K562 (cell line): Measurements from ENCODE around the gene AIFM3. TPM values are rescaled to one million over a fixed set of nuclear protein-coding genes. Genes with fewer than 3 reads are reported as not detected.
A peak's percentile ranks its signal among the peaks of the same experiment; 100 is the strongest.

Experiments
- ADNP ChIP-seq: fragments of 200-800 bp; sonication (Bioruptor generic); IDR thresholded peaks from 2 replicates; pipeline ENCODE4 v1.6.1; 2016; ENCODE audit warnings: missing genetic modification characterization, missing compliant biosample characterization
- CBX3 ChIP-seq, 2 experiments: IDR thresholded peaks; 1 replicate in 1 of 2; 2 replicates in 1 of 2; pipeline ENCODE4 v1.6.1; 2012; ENCODE audit warnings: inconsistent platforms in 2 of 2, low read length in 2 of 2, borderline replicate concordance in 1 of 2, control low read depth in 1 of 2
- CEBPB ChIP-seq: fragments of 450-650 bp; IDR thresholded peaks from 2 replicates; pipeline ENCODE4 v1.6.1; 2016; ENCODE audit warnings: missing genetic modification characterization, missing compliant biosample characterization
- COPS2 ChIP-seq: fragments of 450-650 bp; conservative IDR thresholded peaks from 2 replicates; pipeline ENCODE4 v1.6.1; 2016; ENCODE audit warnings: mild to moderate bottlenecking, moderate library complexity
- CTCF ChIP-seq, 3 experiments: IDR thresholded peaks in 2 of 3; conservative IDR thresholded peaks in 1 of 3; 2 replicates each; pipeline ENCODE4 v1.5.1; 2011 to 2012; ENCODE audit warnings: low read length in 3 of 3, mild to moderate bottlenecking in 3 of 3, control low read depth in 2 of 3, improper control_type of control experiment in 1 of 3, inconsistent platforms in 1 of 3, low read depth in 1 of 3, mixed read lengths in 1 of 3, moderate library complexity in 1 of 3; ENCODE audit not compliant: insufficient read depth in 2 of 3
- DNMT1 ChIP-seq: fragments of 450-650 bp; IDR thresholded peaks from 2 replicates; pipeline ENCODE4 v1.6.1; 2016; ENCODE audit warnings: antibody characterized with exemption, mild to moderate bottlenecking
- GMEB1 ChIP-seq: fragments of 250-450 bp; sonication (Bioruptor Pico); IDR thresholded peaks from 2 replicates; pipeline ENCODE4 v1.4.0; 2020; ENCODE audit warnings: mild to moderate bottlenecking
- HDAC6 ChIP-seq: IDR thresholded peaks from 2 replicates; pipeline ENCODE4 v1.6.1; 2012; ENCODE audit warnings: low read depth, mild to moderate bottlenecking, control low read depth, inconsistent platforms, low read length, moderate library complexity
- HIVEP1 ChIP-seq: fragments of 250-450 bp; sonication (Bioruptor Pico); IDR thresholded peaks from 2 replicates; pipeline ENCODE4 v1.4.0; 2020; ENCODE audit warnings: mild to moderate bottlenecking
- PCBP2 ChIP-seq: fragments of 200-400 bp; formaldehyde crosslinking; IDR thresholded peaks from 2 replicates; pipeline ENCODE4 v1.6.1; 2018; ENCODE audit warnings: low read length, low read depth, mild to moderate bottlenecking, moderate library complexity; ENCODE audit not compliant: poor library complexity, severe bottlenecking
- POLR2AphosphoS2 ChIP-seq: IDR thresholded peaks from 2 replicates; pipeline ENCODE4 v1.6.1; 2012; ENCODE audit warnings: low read length, improper control_type of control experiment
- RBM14 ChIP-seq: fragments of 200-400 bp; formaldehyde crosslinking; IDR thresholded peaks from 2 replicates; pipeline ENCODE4 v1.6.1; 2018; ENCODE audit warnings: low read depth, mild to moderate bottlenecking, low read length, moderate library complexity, borderline replicate concordance; ENCODE audit not compliant: insufficient read depth
- SMAD3 ChIP-seq: fragments of 450-650 bp; formaldehyde crosslinking; conservative IDR thresholded peaks from 2 replicates; pipeline ENCODE4 v1.4.0; 2020; ENCODE audit warnings: mild to moderate bottlenecking
- ZNF584 ChIP-seq: fragments of 200-800 bp; sonication (Bioruptor generic); IDR thresholded peaks from 2 replicates; pipeline ENCODE4 v1.6.1; 2016; ENCODE audit warnings: low read depth, mild to moderate bottlenecking, missing genetic modification characterization, missing compliant biosample characterization
- ZSCAN32 ChIP-seq: fragments of 450-650 bp; formaldehyde crosslinking; IDR thresholded peaks from 2 replicates; pipeline ENCODE4 v1.4.0; 2020; ENCODE audit warnings: mild to moderate bottlenecking, moderate library complexity
- polyA plus RNA-seq, 8 experiments: library from polyadenylated mRNA; depleted of rRNA in 4 of 8; stranded (reverse) in 5 of 8; unstranded in 3 of 8; fragments of >200 nt; fragmentation: Nextera tagmentation in 2 of 8; fragmentation: Illumina TruSeq in 1 of 8; extraction: Ambion mirVana in 2 of 8; extraction: Trizol in 1 of 8; gene quantifications; 2 replicates each; pipeline versions ENCODE4 v1.2.1 to v1.2.3, GENCODE V29; 2011 to 2014; ENCODE audit warnings: inconsistent platforms in 1 of 8, missing spikeins in 1 of 8
- total RNA-seq, 7 experiments: library from RNA; depleted of rRNA in 6 of 7; stranded (reverse); fragments of >200 nt in 6 of 7; fragmentation: Illumina TruSeq in 2 of 7; extraction: Trizol in 2 of 7; gene quantifications; 2 replicates each; pipeline versions ENCODE4 v1.2.1 to v1.2.3, GENCODE V29; 2011 to 2021; ENCODE audit warnings: low replicate concordance in 1 of 7
- TF ChIP-seq, protein P1 (sequence below): sonication (generic); formaldehyde crosslinking; IDR thresholded peaks from 2 replicates; pipeline ENCODE4 v1.8.0; 2022; ENCODE audit warnings: missing genetic modification reagents, mild to moderate bottlenecking, borderline replicate concordance
- TF ChIP-seq, protein P2 (sequence below): fragments of 250-450 bp; sonication (Bioruptor Pico); IDR thresholded peaks from 2 replicates; pipeline ENCODE4 v1.8.0; 2022; ENCODE audit warnings: moderate library complexity, mild to moderate bottlenecking, inconsistent platforms
- TF ChIP-seq, protein P3 (sequence below): sonication (generic); formaldehyde crosslinking; IDR thresholded peaks from 2 replicates; pipeline ENCODE4 v1.5.0; 2020; ENCODE audit warnings: missing genetic modification reagents

The AIFM3 gene
- total and polyA plus RNA-seq, 9 of the 15 experiments (the other 6 are each of a cell fraction or from before 2014, with no cell fraction given) = 0.03 to 0.20 (median 0.07) TPM; not detected in 1

GRCh38 chr22:21001601-21002325 lies 34.7 kb downstream of the AIFM3 start, which contains the start of gene THAP7 (continued):
- TF ChIP-seq CTCF (IDR thresholded peaks at IDR 0.05 in 2 of 3, conservative IDR thresholded peaks at IDR 0.05 in 1 of 3; ENCODE audit: insufficient read depth in 2 of 3, low read depth in 1 of 3, low read length in 3 of 3) = peak in 2 of 3 experiments; percentile 8 to 17; a peak in 2 of 6 replicates
- TF ChIP-seq, protein P1, sequence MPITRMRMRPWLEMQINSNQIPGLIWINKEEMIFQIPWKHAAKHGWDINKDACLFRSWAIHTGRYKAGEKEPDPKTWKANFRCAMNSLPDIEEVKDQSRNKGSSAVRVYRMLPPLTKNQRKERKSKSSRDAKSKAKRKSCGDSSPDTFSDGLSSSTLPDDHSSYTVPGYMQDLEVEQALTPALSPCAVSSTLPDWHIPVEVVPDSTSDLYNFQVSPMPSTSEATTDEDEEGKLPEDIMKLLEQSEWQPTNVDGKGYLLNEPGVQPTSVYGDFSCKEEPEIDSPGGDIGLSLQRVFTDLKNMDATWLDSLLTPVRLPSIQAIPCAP (CRISPR knock-in tag) = no peak
- TF ChIP-seq, protein P2, sequence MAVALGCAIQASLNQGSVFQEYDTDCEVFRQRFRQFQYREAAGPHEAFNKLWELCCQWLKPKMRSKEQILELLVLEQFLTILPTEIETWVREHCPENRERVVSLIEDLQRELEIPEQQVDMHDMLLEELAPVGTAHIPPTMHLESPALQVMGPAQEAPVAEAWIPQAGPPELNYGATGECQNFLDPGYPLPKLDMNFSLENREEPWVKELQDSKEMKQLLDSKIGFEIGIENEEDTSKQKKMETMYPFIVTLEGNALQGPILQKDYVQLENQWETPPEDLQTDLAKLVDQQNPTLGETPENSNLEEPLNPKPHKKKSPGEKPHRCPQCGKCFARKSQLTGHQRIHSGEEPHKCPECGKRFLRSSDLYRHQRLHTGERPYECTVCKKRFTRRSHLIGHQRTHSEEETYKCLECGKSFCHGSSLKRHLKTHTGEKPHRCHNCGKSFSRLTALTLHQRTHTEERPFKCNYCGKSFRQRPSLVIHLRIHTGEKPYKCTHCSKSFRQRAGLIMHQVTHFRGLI (CRISPR knock-in tag) = peak; percentile 81
- TF ChIP-seq RBM14 = no peak
- peak in 1 of 2 experiments; percentile 69; a peak in 1 of 3 replicates for TF ChIP-seq CBX3 (IDR thresholded peaks at IDR 0.05; ENCODE audit: borderline replicate concordance in 1 of 2, low read length in 2 of 2)
- no peak for TF ChIP-seq COPS2
- no peak for TF ChIP-seq ADNP (tag)
- peak; percentile 96 for TF ChIP-seq SMAD3
- no peak for TF ChIP-seq DNMT1
- no peak for TF ChIP-seq ZNF584
- TF ChIP-seq PCBP2 = no peak
- peak; percentile 81 for TF ChIP-seq ZSCAN32 (CRISPR knock-in tag)
- TF ChIP-seq GMEB1 (CRISPR knock-in tag) = peak; percentile 92
- no peak for TF ChIP-seq CEBPB (tag)
- peak; percentile 68 for TF ChIP-seq HDAC6
- TF ChIP-seq, protein P3, sequence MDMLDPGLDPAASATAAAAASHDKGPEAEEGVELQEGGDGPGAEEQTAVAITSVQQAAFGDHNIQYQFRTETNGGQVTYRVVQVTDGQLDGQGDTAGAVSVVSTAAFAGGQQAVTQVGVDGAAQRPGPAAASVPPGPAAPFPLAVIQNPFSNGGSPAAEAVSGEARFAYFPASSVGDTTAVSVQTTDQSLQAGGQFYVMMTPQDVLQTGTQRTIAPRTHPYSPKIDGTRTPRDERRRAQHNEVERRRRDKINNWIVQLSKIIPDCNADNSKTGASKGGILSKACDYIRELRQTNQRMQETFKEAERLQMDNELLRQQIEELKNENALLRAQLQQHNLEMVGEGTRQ = no peak
- TF ChIP-seq POLR2AphosphoS2 = peak; percentile 96
- 0 out of 2 replicates have a peak, but pooled peaks have one; percentile 88 for TF ChIP-seq HIVEP1 (CRISPR knock-in tag)
